ENCODE results near the gene TMEM61.

DNA sequence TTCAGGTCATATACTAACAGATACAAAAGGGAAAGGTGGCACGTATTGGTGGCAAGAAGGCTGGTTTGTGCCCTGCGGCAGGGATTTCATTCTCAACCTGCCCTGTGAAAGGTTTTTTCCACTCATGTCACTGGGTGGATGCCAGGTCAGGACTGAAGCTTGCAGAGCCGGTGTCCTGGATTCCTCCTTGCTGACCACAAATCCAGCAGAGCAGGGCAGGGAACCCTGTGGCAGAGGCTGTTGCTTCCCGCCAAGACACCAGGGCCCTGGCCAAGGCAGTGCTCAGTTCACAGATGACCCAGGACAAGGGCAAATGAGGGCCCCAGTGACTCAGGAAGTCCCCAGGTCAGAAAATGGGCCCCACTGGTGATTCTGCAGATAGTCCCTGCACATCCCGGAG is 34.7 kb downstream of the TMEM61 start:
- TF ChIP-seq CTCF (IDR thresholded peaks at IDR 0.05) = no peak
- TF ChIP-seq POLR2A (IDR thresholded peaks at IDR 0.05) = no peak

All from right lobe of liver (tissue), 4 donors.